Ascending aorta (tissue), 2 donors: ENCODE results near the gene RNF40. TPM values are rescaled to one million over a fixed set of nuclear protein-coding genes. Genes with fewer than 3 reads are reported as not detected.
A peak's percentile ranks its signal among the peaks of the same experiment; 100 is the strongest.

ENCODE experiments used
- DNase-seq, 2 donors: peaks; one replicate each; pipeline ENCODE4 v3.0.0-alpha.2; 2019; ENCODE audit warnings: low spot score in 2 of 2
- H3K27ac ChIP-seq, 2 donors: fragments of 200-600 bp; sonication (generic); one replicate each; pipeline ENCODE4 v1.5.1; 2016 to 2017; ENCODE audit warnings: mild to moderate bottlenecking in 1 of 2
- H3K27me3 ChIP-seq: fragments of 200-600 bp; sonication (generic); one replicate; pipeline ENCODE4 v1.5.1; 2017
- H3K36me3 ChIP-seq, 2 donors: fragments of 200-600 bp; sonication (generic); one replicate each; pipeline ENCODE4 v1.5.1; 2016
- H3K4me1 ChIP-seq, 2 donors: fragments of 200-600 bp; sonication (generic); one replicate each; pipeline ENCODE4 v1.5.1; 2016 to 2017; ENCODE audit warnings: mild to moderate bottlenecking in 1 of 2
- H3K4me3 ChIP-seq, 2 donors: fragments of 200-600 bp; sonication (generic); one replicate each; pipeline ENCODE4 v1.5.1; 2016 to 2017; ENCODE audit warnings: mild to moderate bottlenecking in 1 of 2
- H3K9me3 ChIP-seq, 2 donors: fragments of 200-600 bp; sonication (generic); one replicate each; pipeline ENCODE4 v1.5.1; 2016
- CTCF ChIP-seq, 3 experiments: fragments of 200-600 bp in 2 of 3; fragments of 450-650 bp in 1 of 3; sonication (generic) in 2 of 3; IDR thresholded peaks; one replicate each; pipeline ENCODE4 v1.5.1; 2016 to 2019; ENCODE audit warnings: antibody characterized with exemption in 3 of 3, mild to moderate bottlenecking in 1 of 3, moderate library complexity in 1 of 3
- intact Hi-C: fragments of 100-400 bp; cut with DNase I; formaldehyde crosslinking; loops from one replicate; pipeline ENCODE4 v1.15.1; 2023
- total RNA-seq: library from RNA; depleted of rRNA; stranded (reverse); fragments of >200 nt; gene quantifications from one replicate; pipeline ENCODE4 v1.1.0, GENCODE V29; 2016

RNF40 gene
- total RNA-seq, 1 donor from 2014 or later: 66.3 TPM

GRCh38 chr16:30780549-30780948 lies 18.4 kb downstream of the RNF40 start:
- no peak overlapping the region for H3K27ac ChIP-seq
- intact Hi-C loops: no loop called here
- H3K36me3 ChIP-seq: peaks cover 27 to 30% of the 10 kb centered on the region in 2 donors
- TF ChIP-seq CTCF (IDR thresholded peaks at IDR 0.05): no peak
- peaks cover 0 to 7% of the 10 kb centered on the region in 2 donors for H3K4me1 ChIP-seq
- no peaks in the 10 kb centered on the region for H3K27me3 ChIP-seq
- H3K9me3 ChIP-seq: no peaks in the 10 kb centered on the region
- H3K4me3 ChIP-seq: no peak overlapping the region
- no peak for DNase-seq

DNA sequence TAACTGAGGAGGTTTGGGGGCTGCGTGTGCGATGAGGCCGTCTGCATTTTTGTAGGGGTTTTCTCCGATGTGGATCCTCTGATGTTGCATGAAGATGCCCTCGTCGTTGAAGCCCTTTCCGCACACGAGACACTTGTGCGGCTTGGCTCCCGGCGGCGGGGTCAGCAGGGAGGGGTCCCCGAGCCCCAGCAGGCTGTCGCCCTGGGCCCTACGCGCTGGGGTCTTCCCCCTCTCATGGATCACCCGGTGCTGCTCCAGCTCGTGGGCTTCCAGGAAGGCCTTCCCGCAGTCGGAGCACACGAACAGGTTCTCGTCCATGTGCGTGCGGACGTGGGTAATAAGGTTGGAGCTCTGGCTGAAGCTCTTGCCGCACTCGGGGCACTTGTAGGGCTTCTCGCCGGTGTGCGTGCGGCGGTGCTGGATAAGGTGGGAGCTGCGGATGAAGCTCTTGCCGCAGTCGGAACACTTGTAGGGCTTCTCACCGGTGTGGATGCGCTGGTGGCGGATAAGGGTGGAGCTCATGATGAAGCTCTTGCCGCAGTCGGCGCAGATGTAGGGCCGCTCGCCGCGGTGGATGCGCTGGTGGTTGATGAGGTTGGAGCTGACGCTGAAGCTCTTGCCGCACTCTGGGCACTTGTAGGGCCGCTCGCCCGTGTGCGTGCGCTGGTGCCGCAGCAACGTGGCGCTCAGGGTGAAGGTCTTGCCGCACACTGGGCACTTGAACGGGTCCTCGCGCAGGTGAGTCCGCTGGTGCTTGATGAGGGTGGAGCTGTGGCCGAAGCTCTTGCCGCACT lies 20.6 kb downstream of the RNF40 start:
- Histone ChIP-seq H3K36me3 (peaks cover 27 to 30% of the 10 kb centered on the region in 2 donors), H3K9me3 (no peaks in the 10 kb centered on the region), H3K27ac (no peak overlapping the region), H3K4me1 (peaks cover 4 to 7% of the 10 kb centered on the region in 2 donors), H3K27me3 (no peaks in the 10 kb centered on the region), H3K4me3 (no peak overlapping the region)
- no peak for DNase-seq
- no peak for TF ChIP-seq CTCF (IDR thresholded peaks at IDR 0.05)
- intact Hi-C loops: no loop called here

- DNase-seq: no peak
- intact Hi-C loops: no loop called here
- Histone ChIP-seq H3K4me1 (peaks cover 4 to 7% of the 10 kb centered on the region in 2 donors), H3K36me3 (peaks cover 27 to 30% of the 10 kb centered on the region in 2 donors), H3K27ac (no peak overlapping the region), H3K9me3 (no peaks in the 10 kb centered on the region), H3K4me3 (no peak overlapping the region), H3K27me3 (no peaks in the 10 kb centered on the region)
- no peak for TF ChIP-seq CTCF (IDR thresholded peaks at IDR 0.05)
These were observed 21.4 kb downstream of the RNF40 start for GRCh38 chr16:30783280-30784109.

DNA sequence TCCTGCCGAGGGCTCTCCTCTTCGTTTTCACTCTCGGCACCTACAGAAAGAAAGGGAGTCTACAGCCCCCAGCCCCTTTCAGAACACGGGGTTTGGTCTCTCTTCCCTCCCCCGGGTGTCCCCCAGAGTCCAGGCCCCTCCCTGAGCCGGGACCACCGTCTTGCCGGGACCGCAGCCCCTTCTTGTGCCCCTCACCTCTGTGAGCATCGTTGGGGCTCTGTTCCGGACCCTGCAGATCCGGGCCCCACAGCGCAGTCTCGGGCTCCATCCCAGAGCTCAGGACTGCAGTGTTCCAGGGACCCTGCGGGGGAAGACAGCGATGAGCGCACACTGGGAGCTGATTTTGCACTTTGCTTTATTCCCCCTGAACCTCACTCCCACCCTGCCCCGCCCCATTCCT lies 22.1 kb downstream of the RNF40 start:
- H3K36me3 ChIP-seq: peaks cover 27 to 30% of the 10 kb centered on the region in 2 donors
- no peaks in the 10 kb centered on the region for H3K27me3 ChIP-seq
- H3K27ac ChIP-seq: no peak overlapping the region
- intact Hi-C loops: no loop called here
- TF ChIP-seq CTCF (IDR thresholded peaks at IDR 0.05): no peak
- no peak for DNase-seq
- H3K4me1 ChIP-seq: peaks cover 4 to 7% of the 10 kb centered on the region in 2 donors
- H3K4me3 ChIP-seq: no peak overlapping the region
- no peaks in the 10 kb centered on the region for H3K9me3 ChIP-seq

DNA sequence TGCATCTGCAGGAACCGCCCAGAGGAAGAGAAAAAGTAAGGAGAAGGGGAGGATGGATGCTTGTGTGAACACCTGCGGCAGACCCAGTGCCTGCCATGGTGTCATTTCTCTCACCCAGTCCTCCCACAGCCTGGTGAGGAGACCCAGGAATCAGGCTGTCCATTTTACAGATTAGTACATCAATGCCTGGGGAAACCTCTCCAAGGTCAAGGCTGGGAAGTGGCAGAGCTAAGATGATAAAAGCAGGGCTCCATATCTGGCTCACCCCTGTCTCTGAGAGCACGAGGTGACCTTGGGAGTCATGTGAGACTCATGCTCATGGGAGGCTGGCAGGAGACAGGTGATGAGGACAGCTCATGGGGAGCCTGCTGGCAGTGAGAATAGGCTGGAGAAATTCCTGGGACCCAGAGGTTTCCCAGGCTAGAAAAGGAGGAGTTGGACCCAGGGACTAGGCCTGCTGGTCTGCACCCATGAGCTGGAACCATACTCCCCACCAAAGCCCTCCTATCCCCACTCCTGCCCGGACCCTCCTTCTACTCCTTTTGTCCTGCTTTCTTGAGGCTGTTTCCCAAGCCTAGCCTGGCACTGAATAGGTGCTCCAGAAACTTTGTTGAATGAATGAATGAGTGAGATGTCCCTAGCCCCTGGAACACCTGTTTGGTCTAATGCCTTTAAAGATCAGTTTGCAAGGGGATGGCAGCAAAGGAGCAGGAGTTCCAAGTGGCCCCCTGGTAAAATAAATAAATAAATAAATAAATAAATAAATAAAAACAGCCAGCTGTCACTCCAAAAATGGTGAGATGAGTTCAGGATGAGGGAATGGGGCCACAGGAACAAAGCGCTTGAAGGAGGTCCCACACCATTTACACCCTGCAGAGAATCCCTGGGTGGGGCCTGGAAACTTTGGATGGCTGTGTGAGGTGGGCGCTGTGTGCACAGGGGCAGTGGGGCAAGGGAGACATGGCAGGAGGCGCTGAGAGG lies 23.3 kb downstream of the RNF40 start:
- no peak for DNase-seq
- Histone ChIP-seq H3K9me3 (no peaks in the 10 kb centered on the region), H3K36me3 (peaks cover 27 to 30% of the 10 kb centered on the region in 2 donors), H3K4me3 (peak overlapping the region in 1 of 2 donors; percentile 86), H3K27me3 (no peaks in the 10 kb centered on the region), H3K27ac (peak overlapping the region; percentile 87 to 89), H3K4me1 (peaks cover 4 to 7% of the 10 kb centered on the region in 2 donors)
- intact Hi-C loops: loop anchor here (1.0 kb wide), 1 partner anchor 90 kb away; no protein-coding TSS in a partner anchor
- no peak for TF ChIP-seq CTCF (IDR thresholded peaks at IDR 0.05)
